Suprapubic skin (tissue), 3 donors: ENCODE measurements around the gene SDR42E1.

ENCODE experiments used
- CTCF ChIP-seq, 2 donors: fragments of 200-600 bp in 1 of 2; fragments of 450-650 bp in 1 of 2; sonication (generic) in 1 of 2; IDR thresholded peaks; one replicate each; pipeline ENCODE4 v1.5.1; 2016 to 2019; ENCODE audit warnings: antibody characterized with exemption in 2 of 2, mild to moderate bottlenecking in 1 of 2, moderate library complexity in 1 of 2
- EP300 ChIP-seq: sonication (generic); formaldehyde crosslinking; IDR thresholded peaks from one replicate; pipeline ENCODE4 v1.6.1; 2017; ENCODE audit warnings: antibody characterized with exemption

- TF ChIP-seq EP300: no peak
- TF ChIP-seq CTCF (IDR thresholded peaks at IDR 0.05): no peak
Observed at GRCh38 chr16:81971853-81972252, 39.4 kb downstream of the SDR42E1 start.
